ENCODE measurements around the gene CHST9.

GRCh38 chr18:27181726-27182125 is 3.4 kb downstream of the CHST9 start:
- TF ChIP-seq, protein P1, sequence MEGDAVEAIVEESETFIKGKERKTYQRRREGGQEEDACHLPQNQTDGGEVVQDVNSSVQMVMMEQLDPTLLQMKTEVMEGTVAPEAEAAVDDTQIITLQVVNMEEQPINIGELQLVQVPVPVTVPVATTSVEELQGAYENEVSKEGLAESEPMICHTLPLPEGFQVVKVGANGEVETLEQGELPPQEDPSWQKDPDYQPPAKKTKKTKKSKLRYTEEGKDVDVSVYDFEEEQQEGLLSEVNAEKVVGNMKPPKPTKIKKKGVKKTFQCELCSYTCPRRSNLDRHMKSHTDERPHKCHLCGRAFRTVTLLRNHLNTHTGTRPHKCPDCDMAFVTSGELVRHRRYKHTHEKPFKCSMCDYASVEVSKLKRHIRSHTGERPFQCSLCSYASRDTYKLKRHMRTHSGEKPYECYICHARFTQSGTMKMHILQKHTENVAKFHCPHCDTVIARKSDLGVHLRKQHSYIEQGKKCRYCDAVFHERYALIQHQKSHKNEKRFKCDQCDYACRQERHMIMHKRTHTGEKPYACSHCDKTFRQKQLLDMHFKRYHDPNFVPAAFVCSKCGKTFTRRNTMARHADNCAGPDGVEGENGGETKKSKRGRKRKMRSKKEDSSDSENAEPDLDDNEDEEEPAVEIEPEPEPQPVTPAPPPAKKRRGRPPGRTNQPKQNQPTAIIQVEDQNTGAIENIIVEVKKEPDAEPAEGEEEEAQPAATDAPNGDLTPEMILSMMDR (IDR thresholded peaks at IDR 0.05): no peak
- TF ChIP-seq POLR2A (IDR thresholded peaks at IDR 0.05): no peak
